ENCODE measurements around the gene LRRC7. TPM values are rescaled to one million over a fixed set of nuclear protein-coding genes. Genes with fewer than 3 reads are reported as not detected.

LRRC7 gene
- polyA plus RNA-seq, 1 of the 3 experiments (the other 2 are of a cell fraction), result 0.02 TPM

- ChIA-PET POLR2A (no interaction called here), CTCF (no interaction called here)
- no peak overlapping the region for H2AFZ ChIP-seq (ENCODE audit: low read depth)
- no peak overlapping the region for H3K9ac ChIP-seq
- H3K4me2 ChIP-seq, result no peak overlapping the region
- TF ChIP-seq, protein P1, sequence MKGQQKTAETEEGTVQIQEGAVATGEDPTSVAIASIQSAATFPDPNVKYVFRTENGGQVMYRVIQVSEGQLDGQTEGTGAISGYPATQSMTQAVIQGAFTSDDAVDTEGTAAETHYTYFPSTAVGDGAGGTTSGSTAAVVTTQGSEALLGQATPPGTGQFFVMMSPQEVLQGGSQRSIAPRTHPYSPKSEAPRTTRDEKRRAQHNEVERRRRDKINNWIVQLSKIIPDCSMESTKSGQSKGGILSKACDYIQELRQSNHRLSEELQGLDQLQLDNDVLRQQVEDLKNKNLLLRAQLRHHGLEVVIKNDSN (IDR thresholded peaks at IDR 0.05; ENCODE audit: borderline replicate concordance, low read depth), result no peak
- no peak for DNase-seq
- H3K4me3 ChIP-seq (ENCODE audit: low read depth in 2 of 2, low read length in 1 of 2), result no peak overlapping the region
- H3K4me1 ChIP-seq (ENCODE audit: control insufficient read depth in 1 of 2, insufficient read depth in 2 of 2, low read depth in 1 of 2, low read length in 1 of 2), result no peaks in the 10 kb centered on the region
- no peaks in the 10 kb centered on the region for H3K27me3 ChIP-seq (ENCODE audit: insufficient read depth)
- H3K79me2 ChIP-seq (ENCODE audit: insufficient read depth), result no peaks in the 10 kb centered on the region
- H3K9me3 ChIP-seq, result no peaks in the 10 kb centered on the region
- no peak overlapping the region for H3K27ac ChIP-seq (ENCODE audit: low read depth in 2 of 2, low read length in 1 of 2)
- H3K36me3 ChIP-seq (replicated peaks in 1 of 2; ENCODE audit: control insufficient read depth in 1 of 2, insufficient read depth in 2 of 2, low read length in 1 of 2), result no peaks in the 10 kb centered on the region
- no peaks in the 10 kb centered on the region for H3K9me2 ChIP-seq
- H4K20me1 ChIP-seq (ENCODE audit: insufficient read depth), result no peaks in the 10 kb centered on the region
- no peaks in the 10 kb centered on the region for H3F3A ChIP-seq (replicated peaks; ENCODE audit: insufficient read depth)
Measured at GRCh38 chr1:69852706-69853105, 285.0 kb downstream of the LRRC7 start.

DNA sequence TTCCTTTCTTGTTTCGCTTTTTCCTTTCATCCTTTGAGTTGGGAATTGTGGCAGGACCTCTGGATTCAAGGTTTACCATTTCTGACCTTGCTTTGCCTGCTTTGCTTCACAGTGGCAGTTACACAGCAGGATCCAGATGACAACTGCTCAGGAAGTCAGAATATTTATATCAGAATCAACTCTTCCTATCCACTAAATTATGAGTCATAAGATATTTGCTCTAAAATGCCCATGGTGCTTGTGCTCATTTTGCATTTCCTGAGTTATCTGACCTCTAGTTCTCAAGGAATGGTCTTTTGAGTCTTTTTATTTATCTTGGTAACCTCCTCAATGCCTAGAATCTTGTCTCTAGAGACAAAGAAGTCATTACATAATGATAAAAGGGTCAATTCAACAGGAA is 290.8 kb downstream of the LRRC7 start:
- Histone ChIP-seq H3K9me3 (no peaks in the 10 kb centered on the region), H3K4me1 (ENCODE audit: control insufficient read depth in 1 of 2, insufficient read depth in 2 of 2, low read depth in 1 of 2, low read length in 1 of 2) (no peaks in the 10 kb centered on the region), H3K4me2 (no peak overlapping the region), H3K9me2 (no peaks in the 10 kb centered on the region), H3F3A (replicated peaks; ENCODE audit: insufficient read depth) (no peaks in the 10 kb centered on the region), H3K9ac (no peak overlapping the region), H3K27ac (ENCODE audit: low read depth in 2 of 2, low read length in 1 of 2) (no peak overlapping the region), H3K36me3 (replicated peaks in 1 of 2; ENCODE audit: control insufficient read depth in 1 of 2, insufficient read depth in 2 of 2, low read length in 1 of 2) (no peaks in the 10 kb centered on the region), H2AFZ (ENCODE audit: low read depth) (no peak overlapping the region), H3K79me2 (ENCODE audit: insufficient read depth) (no peaks in the 10 kb centered on the region), H3K27me3 (ENCODE audit: insufficient read depth) (no peaks in the 10 kb centered on the region), H3K4me3 (ENCODE audit: low read depth in 2 of 2, low read length in 1 of 2) (no peak overlapping the region), H4K20me1 (ENCODE audit: insufficient read depth) (no peaks in the 10 kb centered on the region)
- TF ChIP-seq CTCF (IDR thresholded peaks at IDR 0.05) (no peak), TCF12 (IDR thresholded peaks at IDR 0.05) (0 out of 2 replicates have a peak, but pooled peaks have one; percentile 18)
- ChIA-PET CTCF (no interaction called here), POLR2A (no interaction called here)
- WGBS (ENCODE audit: low lambda C conversion rate), result 46% methylated on average over 1 of the region's 1 CpG
- no peak for DNase-seq

DNA sequence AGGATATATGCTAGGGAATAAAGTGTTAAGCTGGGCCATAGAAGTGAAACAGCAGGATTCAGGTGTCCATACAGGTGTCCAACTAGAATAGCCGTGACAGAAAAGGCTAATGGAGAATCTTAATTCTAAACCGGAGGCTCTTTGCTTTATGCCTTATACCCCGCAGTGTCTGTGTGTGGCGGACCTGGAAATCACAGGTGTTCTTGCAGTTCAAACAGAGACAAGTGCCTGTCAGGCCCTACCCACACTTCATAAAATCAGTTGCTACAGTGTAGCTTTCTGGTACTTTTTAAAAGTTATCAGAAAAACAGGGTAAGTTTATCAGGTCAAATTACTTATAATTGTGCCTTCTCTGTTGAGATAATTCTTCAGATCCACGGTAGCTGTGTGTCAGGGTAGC is 293.9 kb downstream of the LRRC7 start:
- no peaks in the 10 kb centered on the region for H3F3A ChIP-seq (replicated peaks; ENCODE audit: insufficient read depth)
- no peaks in the 10 kb centered on the region for H3K36me3 ChIP-seq (replicated peaks in 1 of 2; ENCODE audit: control insufficient read depth in 1 of 2, insufficient read depth in 2 of 2, low read length in 1 of 2)
- ChIA-PET CTCF (interaction anchor here (1.0 kb wide), 1 partner anchor 9 kb away, joined by 3 read pairs; no protein-coding TSS in a partner anchor), POLR2A (no interaction called here)
- no peaks in the 10 kb centered on the region for H3K9me3 ChIP-seq
- no peaks in the 10 kb centered on the region for H3K9me2 ChIP-seq
- no peaks in the 10 kb centered on the region for H4K20me1 ChIP-seq (ENCODE audit: insufficient read depth)
- H3K27me3 ChIP-seq (ENCODE audit: insufficient read depth), result no peaks in the 10 kb centered on the region
- no peak overlapping the region for H3K4me2 ChIP-seq
- no peaks in the 10 kb centered on the region for H3K4me1 ChIP-seq (ENCODE audit: control insufficient read depth in 1 of 2, insufficient read depth in 2 of 2, low read depth in 1 of 2, low read length in 1 of 2)
- WGBS (ENCODE audit: low lambda C conversion rate), result 66% methylated on average over 5 of the region's 5 CpGs
- no peak overlapping the region for H2AFZ ChIP-seq (ENCODE audit: low read depth)
- H3K79me2 ChIP-seq (ENCODE audit: insufficient read depth), result no peaks in the 10 kb centered on the region
- no peak overlapping the region for H3K9ac ChIP-seq
- H3K4me3 ChIP-seq (ENCODE audit: low read depth in 2 of 2, low read length in 1 of 2), result no peak overlapping the region
- H3K27ac ChIP-seq (ENCODE audit: low read depth in 2 of 2, low read length in 1 of 2), result no peak overlapping the region
- DNase-seq, result no peak
- TF ChIP-seq POLR2AphosphoS5 (IDR thresholded peaks at IDR 0.05; ENCODE audit: low read depth, low read length) (no peak), RFX5 (IDR thresholded peaks at IDR 0.05; ENCODE audit: low read length) (no peak), MXI1 (IDR thresholded peaks at IDR 0.05; ENCODE audit: low read depth, low read length) (no peak), MAX (IDR thresholded peaks at IDR 0.05; ENCODE audit: low read depth) (no peak), MEF2A (IDR thresholded peaks at IDR 0.05; ENCODE audit: borderline replicate concordance, low read depth) (no peak), USF2 (IDR thresholded peaks at IDR 0.05; ENCODE audit: borderline replicate concordance, low read depth, low read length) (no peak), FOXJ3 (CRISPR knock-in tag; IDR thresholded peaks at IDR 0.05) (no peak), FOSL2 (IDR thresholded peaks at IDR 0.05; ENCODE audit: borderline replicate concordance, low read depth) (no peak), SMC3 (IDR thresholded peaks at IDR 0.05; ENCODE audit: low read depth, low read length) (no peak), NFIC (IDR thresholded peaks at IDR 0.05; ENCODE audit: borderline replicate concordance) (no peak), REST (IDR thresholded peaks at IDR 0.05; ENCODE audit: low read depth, low read length) (no peak), NRF1 (IDR thresholded peaks at IDR 0.05; ENCODE audit: low read depth, low read length) (no peak), EP300 (IDR thresholded peaks at IDR 0.05; ENCODE audit: borderline replicate concordance in 1 of 2, low read depth in 1 of 2, low read length in 1 of 2) (no peak)

Measured in SK-N-SH (cell line).